Posterior vena cava (tissue), 2 donors: ENCODE data around the gene DAW1. TPM values are rescaled to one million over a fixed set of nuclear protein-coding genes. Genes with fewer than 3 reads are reported as not detected.
"Not testable (repeated sequence)": the region's sequence is repeated elsewhere in the genome, so short reads cannot be mapped to it uniquely, and the experiment has no call there.

Source experiments
- DNase-seq: peaks from one replicate; pipeline ENCODE4 v3.0.0-alpha.2; 2020; ENCODE audit warnings: low spot score
- intact Hi-C, 2 donors: fragments of 100-400 bp; cut with DNase I; formaldehyde crosslinking; loops; one replicate each; pipeline versions ENCODE4 v1.14.1 to v1.14.2; 2022 to 2023
- total RNA-seq, 2 donors: library from RNA; stranded (reverse); fragmentation: NEBNext Ultra II Directional; extraction: Animal tissue kit (Norgen Biotek cat#: 25700); gene quantifications; one replicate each; pipeline ENCODE4 v1.2.1, GENCODE V29; 2021
- donor health status: DM: yes; HTN: yes; CAD: no.
- donor health status: DM: yes; HTN: yes; CAD: no.

Gene DAW1
- total RNA-seq, 2 donors from 2014 or later = 0.37 TPM; not detected in 1

- intact Hi-C loops = no loop called here
- DNase-seq = no peak
Observed at GRCh38 chr2:227890495-227891079, 19.2 kb downstream of the DAW1 start.

- no peak for DNase-seq
- intact Hi-C loops = no loop called here
Observed at GRCh38 chr2:227891673-227892072, 20.2 kb downstream of the DAW1 start.

GRCh38 chr2:227903381-227903780 is 31.9 kb downstream of the DAW1 start:
- no peak for DNase-seq
- intact Hi-C loops = no loop called here

- intact Hi-C loops = no loop called here
- no peak for DNase-seq
Observed at GRCh38 chr2:227906991-227907390, 35.6 kb downstream of the DAW1 start.

- intact Hi-C loops = no loop called here
- no peak for DNase-seq
Observed at GRCh38 chr2:227908266-227909054, 37.0 kb downstream of the DAW1 start.

- intact Hi-C loops = no loop called here
- no peak for DNase-seq
Observed at GRCh38 chr2:227914362-227914761, 42.9 kb downstream of the DAW1 start.

GRCh38 chr2:227921648-227922047 is 50.2 kb downstream of the DAW1 start:
- DNase-seq = no peak
- intact Hi-C loops = no loop called here

- intact Hi-C loops = no loop called here
- no peak for DNase-seq
Observed at GRCh38 chr2:227932001-227932400, 60.6 kb downstream of the DAW1 start.

- intact Hi-C loops = no loop called here
- no peak for DNase-seq
Observed at GRCh38 chr2:227932403-227932802, 61.0 kb downstream of the DAW1 start.

GRCh38 chr2:227933884-227934283 is 62.5 kb downstream of the DAW1 start:
- intact Hi-C loops = no loop called here
- no peak for DNase-seq

- DNase-seq, intact Hi-C loops: not testable (repeated sequence)
Observed at GRCh38 chr2:227936249-227936648, 64.8 kb downstream of the DAW1 start.

- intact Hi-C loops = no loop called here
- DNase-seq = no peak
Observed at GRCh38 chr2:227939271-227940027, 68.0 kb downstream of the DAW1 start.

GRCh38 chr2:227942021-227942420 is 70.6 kb downstream of the DAW1 start:
- DNase-seq = no peak
- intact Hi-C loops = no loop called here

GRCh38 chr2:227942965-227943364 is 71.5 kb downstream of the DAW1 start:
- intact Hi-C loops = no loop called here
- no peak for DNase-seq

GRCh38 chr2:227960317-227960716 is 88.9 kb downstream of the DAW1 start:
- DNase-seq = no peak
- intact Hi-C loops = no loop called here

- DNase-seq = no peak
- intact Hi-C loops = no loop called here
Observed at GRCh38 chr2:227971619-227972230, 100.3 kb downstream of the DAW1 start.

- DNase-seq = no peak
- intact Hi-C loops = no loop called here
Observed at GRCh38 chr2:227973241-227973640, 101.8 kb downstream of the DAW1 start.
